Neutrophil (primary cell): ENCODE measurements around the gene SERPINA12.

Experiments used
- H3K27ac ChIP-seq: fragments of 200-600 bp; sonication (generic); 2 replicates; pipeline ENCODE4 v1.5.1; 2016; ENCODE audit warnings: mild to moderate bottlenecking, moderate library complexity
- H3K27me3 ChIP-seq: fragments of 200-600 bp; sonication (generic); 2 replicates; pipeline ENCODE4 v1.6.0; 2016; ENCODE audit warnings: mild to moderate bottlenecking
- H3K36me3 ChIP-seq: fragments of 200-600 bp; sonication (generic); 2 replicates; pipeline ENCODE4 v1.5.1; 2017
- H3K4me1 ChIP-seq, 2 experiments: fragments of 200-600 bp in 1 of 2; sonication (generic) in 1 of 2; 1 replicate in 1 of 2; 2 replicates in 1 of 2; pipeline versions ENCODE4 v1.5.1 to v1.6.1; 2013 to 2016; ENCODE audit warnings: low read depth in 1 of 2, low read length in 1 of 2, mild to moderate bottlenecking in 1 of 2, moderate library complexity in 1 of 2; ENCODE audit not compliant: control insufficient read depth in 1 of 2, insufficient read depth in 1 of 2
- H3K4me3 ChIP-seq, 2 experiments: fragments of 200-600 bp in 1 of 2; sonication (generic) in 1 of 2; 1 replicate in 1 of 2; 2 replicates in 1 of 2; pipeline ENCODE4 v1.5.1; 2013 to 2016; ENCODE audit warnings: low read depth in 1 of 2, low read length in 1 of 2, mild to moderate bottlenecking in 1 of 2, moderate library complexity in 1 of 2
- H3K9me3 ChIP-seq: fragments of 200-600 bp; sonication (generic); 2 replicates; pipeline ENCODE4 v1.5.1; 2016
- CTCF ChIP-seq: fragments of 200-600 bp; sonication (generic); IDR thresholded peaks from 2 replicates; pipeline ENCODE4 v1.5.1; 2016; ENCODE audit warnings: antibody characterized with exemption

The SERPINA12 gene

GRCh38 chr14:94548999-94549985 lies 40.0 kb upstream of the SERPINA12 start:
- Histone ChIP-seq H3K36me3 (no peaks in the 10 kb centered on the region), H3K27me3 (peaks cover 11% of the 10 kb centered on the region), H3K9me3 (no peaks in the 10 kb centered on the region), H3K4me1 (no peaks in the 10 kb centered on the region), H3K4me3 (no peak overlapping the region), H3K27ac (no peak overlapping the region)
- peak; percentile 70 for TF ChIP-seq CTCF

GRCh38 chr14:94548131-94548998 lies 39.1 kb upstream of the SERPINA12 start:
- Histone ChIP-seq H3K4me1 (no peaks in the 10 kb centered on the region), H3K9me3 (no peaks in the 10 kb centered on the region), H3K27me3 (peaks cover 11% of the 10 kb centered on the region), H3K4me3 (no peak overlapping the region), H3K36me3 (no peaks in the 10 kb centered on the region), H3K27ac (no peak overlapping the region)
- TF ChIP-seq CTCF = no peak

- Histone ChIP-seq H3K36me3 (no peaks in the 10 kb centered on the region), H3K9me3 (no peaks in the 10 kb centered on the region), H3K4me3 (no peak overlapping the region), H3K4me1 (no peaks in the 10 kb centered on the region), H3K27me3 (peaks cover 11% of the 10 kb centered on the region), H3K27ac (no peak overlapping the region)
- no peak for TF ChIP-seq CTCF
These were observed 38.5 kb upstream of the SERPINA12 start for GRCh38 chr14:94547726-94548125.

GRCh38 chr14:94547151-94547680 lies 37.9 kb upstream of the SERPINA12 start:
- Histone ChIP-seq H3K4me3 (no peak overlapping the region), H3K4me1 (no peaks in the 10 kb centered on the region), H3K9me3 (no peaks in the 10 kb centered on the region), H3K36me3 (no peaks in the 10 kb centered on the region), H3K27me3 (peaks cover 11% of the 10 kb centered on the region), H3K27ac (no peak overlapping the region)
- TF ChIP-seq CTCF = no peak

GRCh38 chr14:94545131-94545841 lies 36.0 kb upstream of the SERPINA12 start:
- Histone ChIP-seq H3K27ac (no peak overlapping the region), H3K4me3 (no peak overlapping the region), H3K36me3 (no peaks in the 10 kb centered on the region), H3K27me3 (peaks cover 5% of the 10 kb centered on the region), H3K9me3 (no peaks in the 10 kb centered on the region), H3K4me1 (no peaks in the 10 kb centered on the region)
- no peak for TF ChIP-seq CTCF
